HK-2 (cell line): ENCODE measurements around the gene THOP1.

ENCODE experiments used
- DNase-seq: peaks from one replicate; pipeline ENCODE4 v3.0.0-alpha.2; 2018; ENCODE audit not compliant: unreplicated experiment

The THOP1 gene

GRCh38 chr19:2854849-2855248, 69.5 kb downstream of the THOP1 start:
- DNase-seq: no peak

- DNase-seq: no peak
Observed at GRCh38 chr19:2856457-2857050, 71.3 kb downstream of the THOP1 start.

DNA sequence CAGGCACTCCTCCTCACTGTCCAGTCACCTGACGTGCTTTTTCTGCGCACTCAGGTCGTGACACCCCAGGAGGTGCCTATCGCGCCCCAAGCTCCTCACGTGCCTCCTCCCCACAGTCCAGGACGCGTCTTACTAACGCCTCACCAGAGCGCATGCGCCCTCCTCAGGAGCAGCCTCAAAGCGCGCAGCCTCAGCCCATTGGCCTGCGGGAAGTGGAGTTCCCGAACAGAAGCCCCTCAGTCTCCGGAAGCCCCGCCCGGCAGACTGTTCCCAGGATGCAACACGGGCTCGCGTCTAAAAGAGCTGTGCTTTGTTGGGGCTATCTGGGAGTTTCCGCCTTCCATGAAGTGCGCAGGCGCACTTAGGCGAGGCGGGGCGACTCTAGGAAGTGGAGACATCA, 73.6 kb downstream of the THOP1 start:
- no peak for DNase-seq

GRCh38 chr19:2863816-2864215, 78.5 kb downstream of the THOP1 start:
- DNase-seq: no peak
